ENCODE data around the gene RHBDF1.

DNA sequence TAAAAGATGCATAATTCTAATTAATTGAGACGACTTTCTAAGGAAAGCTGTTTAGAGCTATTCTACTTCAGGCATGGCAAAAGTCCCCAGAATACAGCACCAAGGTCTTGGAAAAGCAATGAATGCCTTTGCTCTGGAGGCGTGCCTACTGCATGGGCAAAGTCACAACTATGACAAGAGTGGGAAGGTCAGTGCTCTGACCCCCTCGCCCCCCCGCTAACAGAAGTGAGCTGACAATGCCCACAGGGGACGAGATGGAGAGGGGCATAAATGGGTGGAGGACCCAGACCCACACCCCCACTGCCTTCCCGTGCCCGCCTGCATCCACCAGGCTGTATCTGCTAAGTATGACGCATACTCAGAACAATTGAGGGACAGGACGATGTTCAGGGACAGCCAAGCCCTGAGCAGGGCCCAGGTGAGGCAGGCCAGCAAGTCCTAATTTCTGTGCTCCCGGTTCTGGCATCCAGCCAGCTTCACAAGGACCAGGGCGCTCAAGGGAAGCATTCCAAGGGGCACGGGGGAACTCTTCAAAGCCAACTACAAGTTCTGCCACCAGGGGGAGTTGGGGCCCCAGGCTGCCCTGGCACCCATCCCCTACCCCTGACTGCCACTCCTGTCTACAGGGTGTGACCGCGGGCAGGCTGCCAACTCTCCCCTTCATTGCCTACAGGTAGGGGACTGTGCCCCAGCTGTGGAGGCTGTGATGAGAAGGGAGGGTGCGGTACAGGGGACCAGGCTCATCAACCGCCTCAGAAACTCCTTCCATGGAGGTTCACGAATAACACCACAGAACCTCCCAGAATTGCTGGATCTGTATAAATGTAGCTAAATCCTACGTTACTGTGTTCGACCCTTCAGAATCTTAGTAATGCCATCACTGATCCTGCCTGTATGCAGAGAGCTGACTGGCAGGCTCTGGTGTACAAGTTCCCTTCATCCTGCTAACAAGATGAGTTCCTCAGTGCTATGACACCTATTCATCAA is 45.2 kb upstream of the RHBDF1 start:
- TF ChIP-seq POLR2AphosphoS5 (IDR thresholded peaks at IDR 0.05; ENCODE audit: low read depth, low read length) (no peak), TAF1 (IDR thresholded peaks at IDR 0.05; ENCODE audit: low read depth, low read length) (no peak), POLR2A (IDR thresholded peaks at IDR 0.05; ENCODE audit: low read depth, low read length) (no peak), PAX5 (IDR thresholded peaks at IDR 0.05; ENCODE audit: insufficient read depth, low read length, severe bottlenecking) (no peak)
